GM18507 (cell line): ENCODE measurements around the gene NRL.

Experiments
- DNase-seq: peaks from one replicate; pipeline ENCODE4 v3.0.0; 2011; ENCODE audit warnings: low read depth; ENCODE audit not compliant: insufficient read length; ENCODE audit errors: extremely low spot score
- FAIRE-seq: peaks from 2 replicates; lab custom pipeline; 2011; peaks lifted over from hg19 to GRCh38; lab: Jason Lieb, UNC

The NRL gene

GRCh38 chr14:24114532-24115421 lies at the start of gene NRL, which contains the start of gene DCAF11:
Gene NRL (minus strand): TSS chr14:24114949. CDS start chr14:24082848, 32,101 bp downstream.
Gene DCAF11 (plus strand): TSS chr14:24114777. CDS start chr14:24115595, 818 bp downstream.
- FAIRE-seq (peak; percentile 99), DNase-seq (peak; percentile 92)

GRCh38 chr14:24162093-24162492 lies 47.3 kb upstream of the NRL start:
- FAIRE-seq (no peak), DNase-seq (no peak)

GRCh38 chr14:24160850-24161804 lies 46.4 kb upstream of the NRL start, which contains the start of gene IRF9:
Gene IRF9 (plus strand): TSS chr14:24161265. CDS start chr14:24162145, 880 bp downstream.
- DNase-seq (peak; percentile 88), FAIRE-seq (peak; percentile 97)

- DNase-seq (no peak), FAIRE-seq (no peak)
Measured at GRCh38 chr14:24160499-24160849, 45.7 kb upstream of the NRL start.

- FAIRE-seq (no peak), DNase-seq (no peak)
Measured at GRCh38 chr14:24159777-24160498, 45.2 kb upstream of the NRL start.

GRCh38 chr14:24157331-24157730 lies 42.6 kb upstream of the NRL start:
- no peak for FAIRE-seq
- no peak for DNase-seq

- no peak for FAIRE-seq
Measured at GRCh38 chr14:24156840-24157239, 42.1 kb upstream of the NRL start.

GRCh38 chr14:24155100-24155499 lies 40.4 kb upstream of the NRL start:
- FAIRE-seq (no peak), DNase-seq (no peak)

More at GRCh38 chr14:24156840-24157239, 42.1 kb upstream of the NRL start:
- no peak for DNase-seq

GRCh38 chr14:24151404-24152080 lies 36.8 kb upstream of the NRL start:
- FAIRE-seq = no peak
- no peak for DNase-seq

- no peak for FAIRE-seq
- no peak for DNase-seq
Measured at GRCh38 chr14:24150993-24151392, 36.2 kb upstream of the NRL start.

GRCh38 chr14:24150567-24150966 lies 35.8 kb upstream of the NRL start:
- DNase-seq = no peak
- no peak for FAIRE-seq

- no peak for DNase-seq
- no peak for FAIRE-seq
Measured at GRCh38 chr14:24150061-24150460, 35.3 kb upstream of the NRL start.

GRCh38 chr14:24149302-24149969 lies 34.7 kb upstream of the NRL start:
- FAIRE-seq (no peak), DNase-seq (no peak)

GRCh38 chr14:24147761-24148428 lies 33.1 kb upstream of the NRL start:
- FAIRE-seq (no peak), DNase-seq (no peak)

GRCh38 chr14:24146978-24147760 lies 32.4 kb upstream of the NRL start, which contains the start of gene RNF31:
Gene RNF31 (plus strand): TSS chr14:24147498. CDS start chr14:24147699, 201 bp downstream.
- FAIRE-seq (peak; percentile 99), DNase-seq (peak; percentile 82)

- no peak for FAIRE-seq
- peak; percentile 92 for DNase-seq
Measured at GRCh38 chr14:24146453-24146977, 31.8 kb upstream of the NRL start, which contains the start of gene PSME2. Gene PSME2 (minus strand): TSS chr14:24146610. CDS start chr14:24146581, 29 bp downstream.
